Measurements from ENCODE around the gene PTX3. TPM values are rescaled to one million over a fixed set of nuclear protein-coding genes. Genes with fewer than 3 reads are reported as not detected.

PTX3 gene
- total RNA-seq = 186 and 777 TPM in 2 replicates

GRCh38 chr3:157436583-157437291 is at the start of gene PTX3:
Gene PTX3 (plus strand): TSS chr3:157436850. CDS start chr3:157436934, 84 bp downstream.

Other genes with a start within 250 kb of the PTX3 start
- gene VEPH1, start 66.6 kb downstream of the PTX3 start, total RNA-seq = 56.1 and 144 TPM in 2 replicates